ENCODE measurements around the gene HS2ST1.
"Not testable (repeated sequence)": the region's sequence is repeated elsewhere in the genome, so short reads cannot be mapped to it uniquely, and the experiment has no call there.

The HS2ST1 gene

GRCh38 chr1:86975993-86976550 is 61.6 kb downstream of the HS2ST1 start:
- no peak for DNase-seq

GRCh38 chr1:86976664-86977063 is 62.2 kb downstream of the HS2ST1 start:
- DNase-seq, result no peak

GRCh38 chr1:86981482-86982213 is 67.2 kb downstream of the HS2ST1 start:
- DNase-seq, result no peak

- not testable (repeated sequence) for DNase-seq
Observed at GRCh38 chr1:86983677-86984076, 69.2 kb downstream of the HS2ST1 start.

GRCh38 chr1:86987446-86987845 is 73.0 kb downstream of the HS2ST1 start:
- DNase-seq, result no peak

GRCh38 chr1:86988835-86989234 is 74.4 kb downstream of the HS2ST1 start:
- no peak for DNase-seq

GRCh38 chr1:86989690-86990089 is 75.3 kb downstream of the HS2ST1 start:
- not testable (repeated sequence) for DNase-seq

GRCh38 chr1:86990826-86991225 is 76.4 kb downstream of the HS2ST1 start:
- DNase-seq, result no peak

- no peak for DNase-seq
Observed at GRCh38 chr1:86991549-86992186, 77.2 kb downstream of the HS2ST1 start.

GRCh38 chr1:86992861-86993260 is 78.4 kb downstream of the HS2ST1 start:
- no peak for DNase-seq

GRCh38 chr1:86993269-86993985 is 79.0 kb downstream of the HS2ST1 start:
- no peak for DNase-seq

- DNase-seq, result no peak
Observed at GRCh38 chr1:86994061-86994460, 79.6 kb downstream of the HS2ST1 start.

- no peak for DNase-seq
Observed at GRCh38 chr1:86997538-86997937, 83.1 kb downstream of the HS2ST1 start.

GRCh38 chr1:86998280-86998679 is 83.8 kb downstream of the HS2ST1 start:
- no peak for DNase-seq

- DNase-seq, result no peak
Observed at GRCh38 chr1:86998727-86999126, 84.3 kb downstream of the HS2ST1 start.

GRCh38 chr1:87000460-87000859 is 86.0 kb downstream of the HS2ST1 start:
- DNase-seq, result no peak

- no peak for DNase-seq
Observed at GRCh38 chr1:87004857-87005256, 90.4 kb downstream of the HS2ST1 start.

GRCh38 chr1:87007323-87007722 is 92.9 kb downstream of the HS2ST1 start:
- no peak for DNase-seq

GRCh38 chr1:87013385-87013784 is 99.0 kb downstream of the HS2ST1 start:
- DNase-seq, result not testable (repeated sequence)

GRCh38 chr1:87017998-87018672 is 103.7 kb downstream of the HS2ST1 start:
- no peak for DNase-seq

- DNase-seq, result no peak
Observed at GRCh38 chr1:87023326-87023725, 108.9 kb downstream of the HS2ST1 start.

GRCh38 chr1:87024936-87025540 is 110.6 kb downstream of the HS2ST1 start:
- no peak for DNase-seq

GRCh38 chr1:87027561-87027960 is 113.1 kb downstream of the HS2ST1 start:
- DNase-seq, result not testable (repeated sequence)

Data from activated T-cell treated with anti-CD3 and anti-CD28 coated beads, Interleukin-2, amount 50 U/mL, for 1 hour (primary cell).